Pons (tissue), 1 donor: Measurements from ENCODE around the gene SH3RF3.
"Not testable (repeated sequence)": the region's sequence is repeated elsewhere in the genome, so short reads cannot be mapped to it uniquely, and the experiment has no call there.

Source experiments
- DNase-seq: peaks from one replicate; pipeline ENCODE4 v3.0.0-alpha.2; 2016; ENCODE audit warnings: low spot score

The SH3RF3 gene

GRCh38 chr2:109159096-109159495, 30.1 kb downstream of the SH3RF3 start:
- DNase-seq = no peak

GRCh38 chr2:109160714-109161440, 31.9 kb downstream of the SH3RF3 start:
- DNase-seq = no peak

GRCh38 chr2:109162367-109162766, 33.4 kb downstream of the SH3RF3 start:
- not testable (repeated sequence) for DNase-seq

GRCh38 chr2:109162999-109163398, 34.0 kb downstream of the SH3RF3 start:
- peak; percentile 16 for DNase-seq

- DNase-seq = no peak
Observed at GRCh38 chr2:109164311-109164710, 35.3 kb downstream of the SH3RF3 start.

- DNase-seq = peak; percentile 23
Observed at GRCh38 chr2:109164739-109165221, 35.8 kb downstream of the SH3RF3 start.

- DNase-seq = no peak
Observed at GRCh38 chr2:109166811-109167210, 37.8 kb downstream of the SH3RF3 start.

GRCh38 chr2:109168086-109168485, 39.1 kb downstream of the SH3RF3 start:
- DNase-seq = no peak

GRCh38 chr2:109168716-109169115, 39.7 kb downstream of the SH3RF3 start:
- DNase-seq = no peak

GRCh38 chr2:109170645-109171044, 41.6 kb downstream of the SH3RF3 start:
- DNase-seq = no peak

- no peak for DNase-seq
Observed at GRCh38 chr2:109171444-109172334, 42.7 kb downstream of the SH3RF3 start.

GRCh38 chr2:109172556-109173105, 43.6 kb downstream of the SH3RF3 start:
- DNase-seq = no peak

- no peak for DNase-seq
Observed at GRCh38 chr2:109173311-109174171, 44.5 kb downstream of the SH3RF3 start.

- no peak for DNase-seq
Observed at GRCh38 chr2:109174214-109174613, 45.2 kb downstream of the SH3RF3 start.

- DNase-seq = no peak
Observed at GRCh38 chr2:109174626-109175349, 45.8 kb downstream of the SH3RF3 start.

GRCh38 chr2:109175350-109175678, 46.3 kb downstream of the SH3RF3 start:
- DNase-seq = no peak

- DNase-seq = no peak
Observed at GRCh38 chr2:109176928-109177327, 47.9 kb downstream of the SH3RF3 start.

GRCh38 chr2:109177635-109178034, 48.6 kb downstream of the SH3RF3 start:
- no peak for DNase-seq

GRCh38 chr2:109178968-109179367, 50.0 kb downstream of the SH3RF3 start:
- no peak for DNase-seq

- no peak for DNase-seq
Observed at GRCh38 chr2:109180786-109181185, 51.8 kb downstream of the SH3RF3 start.

- no peak for DNase-seq
Observed at GRCh38 chr2:109182426-109182825, 53.4 kb downstream of the SH3RF3 start.
